Heart left ventricle (tissue), 16 donors: ENCODE results near the gene STK38. TPM values are rescaled to one million over a fixed set of nuclear protein-coding genes. Genes with fewer than 3 reads are reported as not detected.

Source experiments
- ATAC-seq, 4 donors: fragments of 200-7000 bp; cut with Tn5 transposase; one replicate each; pipeline ENCODE4 v1.9.1; 2020 to 2022; ENCODE audit warnings: moderate library complexity in 4 of 4, mild to moderate bottlenecking in 3 of 4, moderate number of reproducible peaks in 1 of 4
- DNase-seq, 5 donors: peaks; one replicate each; pipeline ENCODE4 v3.0.0-alpha.2; 2020
- H3K27ac ChIP-seq, 12 donors: fragments of 200-600 bp; sonication (generic) in 4 of 12; one replicate each; pipeline versions ENCODE4 v1.5.0 to v1.8.0; 2016 to 2022; ENCODE audit warnings: mild to moderate bottlenecking in 2 of 12
- H3K27me3 ChIP-seq, 9 donors: fragments of 200-600 bp; sonication (generic) in 2 of 9; one replicate each; pipeline versions ENCODE4 v1.5.1 to v1.8.0; 2016 to 2022; ENCODE audit warnings: mild to moderate bottlenecking in 3 of 9
- H3K36me3 ChIP-seq, 9 donors: fragments of 200-600 bp; sonication (generic) in 2 of 9; one replicate each; pipeline versions ENCODE4 v1.5.0 to v1.8.0; 2018 to 2022; ENCODE audit warnings: mild to moderate bottlenecking in 2 of 9
- H3K4me1 ChIP-seq, 12 donors: fragments of 200-600 bp; sonication (generic) in 4 of 12; one replicate each; pipeline versions ENCODE4 v1.5.0 to v1.8.0; 2016 to 2022; ENCODE audit warnings: mild to moderate bottlenecking in 3 of 12
- H3K4me3 ChIP-seq, 12 donors: fragments of 200-600 bp; sonication (generic) in 4 of 12; one replicate each; pipeline versions ENCODE4 v1.5.0 to v1.8.0; 2017 to 2022; ENCODE audit warnings: mild to moderate bottlenecking in 9 of 12, moderate library complexity in 4 of 12
- H3K9me3 ChIP-seq, 12 donors: fragments of 200-600 bp; sonication (generic) in 4 of 12; one replicate each; pipeline versions ENCODE4 v1.5.0 to v1.8.0; 2016 to 2022; ENCODE audit warnings: mild to moderate bottlenecking in 1 of 12
- POLR2A ChIP-seq, 2 donors: fragments of 450-650 bp; IDR thresholded peaks; one replicate each; pipeline ENCODE4 v1.6.1; 2017; ENCODE audit warnings: antibody characterized with exemption in 2 of 2, mild to moderate bottlenecking in 2 of 2, moderate library complexity in 2 of 2
- WGBS, 4 donors: extraction: QIAGEN DNeasy Blood & Tissue Kit in 2 of 4; methylation state at CpG; one replicate each; pipeline versions ENCODE4 v1.1.5 to v1.1.7; 2013 to 2018; 5-methylcytosine and 5-hydroxymethylcytosine counted together
- intact Hi-C, 10 donors: fragments of 100-400 bp; cut with DNase I; formaldehyde crosslinking; loops; one replicate each; pipeline versions ENCODE4 v1.11.1 to v1.14.2; 2022
- polyA plus RNA-seq, 2 donors: library from polyadenylated mRNA; stranded (reverse); fragments of 200-250 nt; gene quantifications; one replicate each; pipeline ENCODE4 v1.2.3, GENCODE V29; 2013
- total RNA-seq, 9 donors: library from RNA; depleted of rRNA in 2 of 9; stranded (reverse); fragments of >200 nt in 2 of 9; fragmentation: NEBNext Ultra II Directional in 3 of 9; extraction: Animal tissue kit (Norgen Biotek cat#: 25700) in 3 of 9; gene quantifications; one replicate each; pipeline versions ENCODE4 v1.1.0 to v1.2.4, GENCODE V29; 2016 to 2023
- TF ChIP-seq, protein P1 (sequence below), 12 donors: fragments of 200-600 bp; sonication (generic) in 4 of 12; IDR thresholded peaks; one replicate each; pipeline versions ENCODE4 v1.5.0 to v1.8.0; 2018 to 2022; ENCODE audit warnings: antibody characterized with exemption in 12 of 12, mild to moderate bottlenecking in 5 of 12
- donor health status: ischemic (EF 13 %, LVEDD 7.1; RV severe dilation, severe dysfunction).
- donor health status: healthy with polysubstance abuse.
- donor health status: DM: no; HTN: yes; CAD: no.
- donor health status: DM: no; HTN: no; CAD: no.
- donor health status: ischemic (EF 25% LVEDD 6.9; RV normal size, moderate dysfunction).
- donor health status: ischemic (EF 25% LVEDD 5.7; RV mildly dilated, moderate dysfunction).
- donor health status: healthy.
- donor health status: DM: yes; HTN: yes; CAD: no.
- donor health status: ischemic (EF 35%, LVEDD 5.7; RV mildly dilated, moderate dysfunction).
- donor health status: nonischemic (EF 11% LVEDD 7.7; RV severe dilation, severe dysfunction).
- donor health status: DM: yes; HTN: yes; CAD: no.
- donor health status: PGD.
- donor health status: ischemic (EF 29% LVEDD 5.4; RV normal size, mild dysfunction).
- donor health status: nonischemic (EF 23%, LVEDD 6.1; RV moderate dilation, normal function).

STK38 gene
- total and polyA plus RNA-seq, 11 donors, result 14.3 to 32.8 (median 21.2) TPM

DNA sequence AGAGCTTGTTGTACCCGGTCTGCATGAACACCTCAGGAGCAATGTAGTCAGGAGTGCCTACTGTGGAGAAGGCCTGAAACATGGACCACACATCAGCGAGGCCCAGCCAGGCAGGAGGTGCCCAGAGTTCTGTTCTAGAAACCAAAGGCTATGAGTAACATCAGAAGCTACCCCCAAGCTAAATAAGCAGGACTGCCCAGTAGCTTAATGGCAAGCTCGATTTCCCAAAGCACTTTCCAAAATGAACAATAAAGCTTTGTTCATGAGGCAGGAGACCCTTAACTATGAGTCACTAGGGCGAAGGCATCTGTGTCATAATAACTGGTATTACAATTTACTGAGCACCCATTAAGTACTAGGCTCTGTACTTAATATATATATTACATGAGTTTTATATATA is 47.4 kb downstream of the STK38 start:
- Histone ChIP-seq H3K27me3 (no peaks in the 10 kb centered on the region), H3K27ac (no peak overlapping the region), H3K4me1 (no peaks in the 10 kb centered on the region), H3K36me3 (peaks cover 0 to 100% (median 86%) of the 10 kb centered on the region in 9 donors), H3K4me3 (no peak overlapping the region), H3K9me3 (no peaks in the 10 kb centered on the region)
- TF ChIP-seq, protein P1, sequence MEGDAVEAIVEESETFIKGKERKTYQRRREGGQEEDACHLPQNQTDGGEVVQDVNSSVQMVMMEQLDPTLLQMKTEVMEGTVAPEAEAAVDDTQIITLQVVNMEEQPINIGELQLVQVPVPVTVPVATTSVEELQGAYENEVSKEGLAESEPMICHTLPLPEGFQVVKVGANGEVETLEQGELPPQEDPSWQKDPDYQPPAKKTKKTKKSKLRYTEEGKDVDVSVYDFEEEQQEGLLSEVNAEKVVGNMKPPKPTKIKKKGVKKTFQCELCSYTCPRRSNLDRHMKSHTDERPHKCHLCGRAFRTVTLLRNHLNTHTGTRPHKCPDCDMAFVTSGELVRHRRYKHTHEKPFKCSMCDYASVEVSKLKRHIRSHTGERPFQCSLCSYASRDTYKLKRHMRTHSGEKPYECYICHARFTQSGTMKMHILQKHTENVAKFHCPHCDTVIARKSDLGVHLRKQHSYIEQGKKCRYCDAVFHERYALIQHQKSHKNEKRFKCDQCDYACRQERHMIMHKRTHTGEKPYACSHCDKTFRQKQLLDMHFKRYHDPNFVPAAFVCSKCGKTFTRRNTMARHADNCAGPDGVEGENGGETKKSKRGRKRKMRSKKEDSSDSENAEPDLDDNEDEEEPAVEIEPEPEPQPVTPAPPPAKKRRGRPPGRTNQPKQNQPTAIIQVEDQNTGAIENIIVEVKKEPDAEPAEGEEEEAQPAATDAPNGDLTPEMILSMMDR (IDR thresholded peaks at IDR 0.05), result no peak
- TF ChIP-seq POLR2A (IDR thresholded peaks at IDR 0.05), result no peak
- intact Hi-C loops, result no loop called here
- WGBS, 4 donors, result 70 to 96% (median 90%) methylated on average over 3 to 4 of the region's 4 CpGs
- ATAC-seq (no peak), DNase-seq (no peak)

DNA sequence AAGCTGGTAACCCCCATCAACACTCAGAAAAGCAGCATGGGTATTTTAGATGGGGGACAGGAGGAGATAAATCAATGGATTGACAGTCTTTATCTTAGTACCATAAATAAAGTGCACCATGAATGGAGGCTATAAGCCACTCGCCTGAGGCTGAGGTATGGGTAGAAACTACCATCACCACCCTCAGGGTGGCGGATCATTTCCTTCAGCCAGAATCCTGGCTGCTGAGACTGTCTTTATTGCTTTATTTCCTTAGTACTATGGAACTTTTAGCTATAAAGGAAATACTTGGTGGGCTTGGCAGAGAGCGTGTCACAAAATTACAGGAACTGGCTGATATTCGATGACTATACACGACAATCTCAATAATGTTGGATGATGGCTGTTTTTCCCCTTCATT is 52.2 kb downstream of the STK38 start:
- TF ChIP-seq POLR2A (IDR thresholded peaks at IDR 0.05), result no peak
- TF ChIP-seq, protein P1 (IDR thresholded peaks at IDR 0.05), result no peak
- Histone ChIP-seq H3K36me3 (peaks cover 0 to 89% (median 66%) of the 10 kb centered on the region in 9 donors), H3K27ac (no peak overlapping the region), H3K4me1 (peaks cover 0 to 25% (median 0%) of the 10 kb centered on the region in 12 donors), H3K9me3 (no peaks in the 10 kb centered on the region), H3K4me3 (no peak overlapping the region), H3K27me3 (no peaks in the 10 kb centered on the region)
- 91 to 96% (median 92%) methylated on average over 5 of the region's 5 CpGs for WGBS, 4 donors
- DNase-seq (no peak), ATAC-seq (no peak)
- intact Hi-C loops, result no loop called here

DNA sequence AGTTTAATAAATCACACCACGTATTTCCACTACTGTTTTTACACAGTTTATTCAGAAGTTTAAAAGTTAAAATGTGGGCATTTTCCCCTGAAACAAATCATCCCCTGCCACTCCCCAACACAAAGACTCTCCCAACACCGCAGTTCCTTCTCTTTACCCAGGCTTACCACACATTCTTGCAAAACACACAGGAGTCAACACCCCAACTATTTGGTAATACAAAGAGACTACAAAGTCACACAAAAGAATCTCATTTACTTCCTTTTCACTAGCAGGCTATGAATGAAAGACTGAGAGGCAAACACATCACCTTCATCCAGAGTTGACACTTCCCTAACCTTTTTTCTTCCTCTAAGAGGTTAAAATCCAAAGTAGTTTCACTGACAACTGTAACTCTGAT is 53.4 kb downstream of the STK38 start:
- no peak for DNase-seq
- peak overlapping the region in 1 of 12 donors; percentile 33 for H3K27ac ChIP-seq
- TF ChIP-seq POLR2A (IDR thresholded peaks at IDR 0.05), result no peak
- TF ChIP-seq, protein P1 (IDR thresholded peaks at IDR 0.05), result no peak
- peaks cover 0 to 25% (median 2%) of the 10 kb centered on the region in 12 donors for H3K4me1 ChIP-seq
- peaks cover 0 to 89% (median 64%) of the 10 kb centered on the region in 9 donors for H3K36me3 ChIP-seq
- no peak overlapping the region for H3K4me3 ChIP-seq
- WGBS, 4 donors, result 84 to 93% (median 88%) methylated on average over 2 of the region's 2 CpGs
- no peaks in the 10 kb centered on the region for H3K27me3 ChIP-seq
- ATAC-seq, result peak in 1 of 4 donors; percentile 61
- intact Hi-C loops, result no loop called here
- no peaks in the 10 kb centered on the region for H3K9me3 ChIP-seq

DNA sequence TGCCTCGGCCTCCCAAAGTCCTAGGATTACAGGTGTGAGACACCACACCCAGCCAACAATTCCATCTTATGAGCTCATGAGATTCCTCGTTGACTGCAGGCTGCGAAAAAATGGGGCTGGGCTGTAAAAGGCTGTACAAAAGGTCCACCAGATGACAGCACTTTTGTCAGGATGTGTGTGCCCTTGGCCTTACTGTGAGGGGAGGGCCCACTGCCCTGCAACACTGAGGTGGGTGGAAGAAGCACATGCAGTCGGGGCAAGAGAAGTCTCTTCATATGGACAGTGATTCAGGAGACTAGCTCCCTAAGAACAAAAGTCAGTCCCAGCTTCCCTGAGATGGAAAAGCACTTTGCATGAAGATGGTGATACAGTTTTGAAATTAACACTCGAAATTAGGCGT is 54.0 kb downstream of the STK38 start:
- WGBS, 4 donors, result 88 to 95% (median 91%) methylated on average over 6 of the region's 6 CpGs
- no peak for DNase-seq
- intact Hi-C loops, result no loop called here
- Histone ChIP-seq H3K9me3 (no peaks in the 10 kb centered on the region), H3K27me3 (no peaks in the 10 kb centered on the region), H3K4me1 (peaks cover 0 to 31% (median 7%) of the 10 kb centered on the region in 12 donors), H3K36me3 (peaks cover 0 to 89% (median 62%) of the 10 kb centered on the region in 9 donors), H3K27ac (peak overlapping the region in 1 of 12 donors; percentile 33), H3K4me3 (no peak overlapping the region)
- TF ChIP-seq, protein P1 (IDR thresholded peaks at IDR 0.05), result no peak
- TF ChIP-seq POLR2A (IDR thresholded peaks at IDR 0.05), result no peak
- ATAC-seq, result no peak
